BE2C (cell line): Measurements from ENCODE around the gene RARB.

Source experiments
- DNase-seq: peaks from one replicate; pipeline ENCODE4 v3.0.0-alpha.2; 2020
- H3K27me3 ChIP-seq: fragments of 250-450 bp; sonication (Bioruptor Pico); 2 replicates; pipeline ENCODE4 v1.5.1; 2020; ENCODE audit warnings: mild to moderate bottlenecking
- H3K36me3 ChIP-seq: fragments of 250-450 bp; sonication (Bioruptor Pico); 2 replicates; pipeline ENCODE4 v1.5.1; 2020; ENCODE audit warnings: mild to moderate bottlenecking
- H3K4me1 ChIP-seq: fragments of 250-450 bp; sonication (Bioruptor Pico); 2 replicates; pipeline ENCODE4 v1.5.1; 2020
- H3K4me3 ChIP-seq: 2 replicates; pipeline ENCODE4 v1.5.1; 2011; ENCODE audit warnings: low read depth, low read length
- H3K9me3 ChIP-seq: fragments of 250-450 bp; sonication (Bioruptor Pico); 2 replicates; pipeline ENCODE4 v1.5.1; 2020
- TF ChIP-seq, protein P1 (sequence below): IDR thresholded peaks from 2 replicates; pipeline ENCODE4 v1.5.1; 2012; ENCODE audit warnings: mild to moderate bottlenecking, low read depth, low read length

RARB gene

DNA sequence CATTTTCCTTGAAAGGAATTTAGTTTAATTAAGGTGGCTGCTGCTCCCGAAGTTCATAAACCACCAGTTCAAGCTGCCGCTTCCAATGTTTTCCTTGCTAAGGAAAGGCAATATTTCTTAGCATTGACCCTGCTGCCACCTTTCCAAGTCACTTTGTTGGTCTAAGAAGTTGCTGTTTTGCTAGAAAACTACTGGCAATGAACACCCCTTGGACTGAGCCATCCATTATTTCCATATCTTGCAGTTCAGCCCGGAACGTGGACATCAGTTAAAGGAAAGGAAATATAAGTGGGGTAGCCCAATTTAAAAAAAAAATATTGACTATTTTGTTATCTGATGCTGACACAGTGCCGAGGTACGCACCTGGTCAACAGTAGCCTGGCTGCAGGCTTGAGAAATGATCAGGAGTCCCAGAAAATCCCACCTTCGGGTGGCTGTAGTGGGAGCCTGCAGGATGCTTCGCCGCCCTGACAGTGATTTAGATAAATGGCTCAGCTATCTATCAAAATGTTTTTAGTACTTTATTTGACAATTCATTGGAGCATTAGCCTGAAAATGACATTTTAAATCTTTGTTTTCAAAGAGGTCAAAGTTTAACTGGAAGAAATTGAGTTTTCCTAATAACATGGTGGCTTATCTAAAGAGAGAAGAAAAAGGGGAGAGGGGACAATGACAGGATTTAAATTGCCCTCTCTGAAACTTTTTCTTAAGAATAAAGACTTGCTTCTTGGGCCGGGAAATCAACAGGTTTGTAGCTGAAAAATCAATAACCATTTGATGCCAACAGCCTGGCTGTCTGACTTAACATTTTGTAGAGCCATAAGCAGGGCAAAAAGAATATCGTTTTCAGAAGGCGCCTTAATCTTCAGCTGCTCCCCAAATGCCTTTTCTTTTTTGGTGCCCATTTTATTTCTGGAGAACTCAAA is 1.6 kb downstream of the RARB start:
- Histone ChIP-seq H3K36me3 (no peaks in the 10 kb centered on the region), H3K4me1 (no peaks in the 10 kb centered on the region), H3K4me3 (no peak overlapping the region), H3K27me3 (peaks cover 16% of the 10 kb centered on the region), H3K9me3 (no peaks in the 10 kb centered on the region)
- no peak for DNase-seq
- TF ChIP-seq, protein P1, sequence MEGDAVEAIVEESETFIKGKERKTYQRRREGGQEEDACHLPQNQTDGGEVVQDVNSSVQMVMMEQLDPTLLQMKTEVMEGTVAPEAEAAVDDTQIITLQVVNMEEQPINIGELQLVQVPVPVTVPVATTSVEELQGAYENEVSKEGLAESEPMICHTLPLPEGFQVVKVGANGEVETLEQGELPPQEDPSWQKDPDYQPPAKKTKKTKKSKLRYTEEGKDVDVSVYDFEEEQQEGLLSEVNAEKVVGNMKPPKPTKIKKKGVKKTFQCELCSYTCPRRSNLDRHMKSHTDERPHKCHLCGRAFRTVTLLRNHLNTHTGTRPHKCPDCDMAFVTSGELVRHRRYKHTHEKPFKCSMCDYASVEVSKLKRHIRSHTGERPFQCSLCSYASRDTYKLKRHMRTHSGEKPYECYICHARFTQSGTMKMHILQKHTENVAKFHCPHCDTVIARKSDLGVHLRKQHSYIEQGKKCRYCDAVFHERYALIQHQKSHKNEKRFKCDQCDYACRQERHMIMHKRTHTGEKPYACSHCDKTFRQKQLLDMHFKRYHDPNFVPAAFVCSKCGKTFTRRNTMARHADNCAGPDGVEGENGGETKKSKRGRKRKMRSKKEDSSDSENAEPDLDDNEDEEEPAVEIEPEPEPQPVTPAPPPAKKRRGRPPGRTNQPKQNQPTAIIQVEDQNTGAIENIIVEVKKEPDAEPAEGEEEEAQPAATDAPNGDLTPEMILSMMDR = no peak

DNA sequence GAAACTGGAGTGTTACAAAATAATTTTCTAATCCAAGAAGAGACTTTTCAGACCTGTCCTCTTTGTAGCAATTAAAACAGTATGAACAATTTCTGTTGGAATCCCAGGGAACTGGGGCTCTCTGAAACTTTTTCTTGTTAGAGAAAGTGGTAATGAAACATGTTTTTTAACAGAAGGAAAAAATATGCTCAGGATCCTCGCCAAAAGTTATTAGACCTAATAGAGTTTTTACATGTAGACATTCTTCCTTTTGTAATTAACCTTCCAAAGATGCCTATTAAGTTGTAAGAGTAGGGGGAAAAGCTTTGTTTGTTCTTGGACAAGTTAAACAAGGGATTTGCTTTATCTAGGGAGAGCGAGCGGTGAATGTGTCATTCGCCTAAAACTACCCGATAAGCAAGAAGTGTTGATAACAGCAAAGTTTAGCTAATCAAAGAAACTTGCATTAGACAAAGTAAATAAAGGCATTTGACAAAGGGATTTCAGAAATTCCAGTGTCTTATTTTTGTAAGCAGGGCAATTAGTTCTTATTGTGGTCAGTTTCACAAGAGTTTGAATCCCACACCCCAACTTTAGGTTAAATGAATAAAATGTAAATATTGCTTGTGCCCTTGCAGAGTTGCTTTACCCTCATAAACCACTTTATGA is 2.3 kb downstream of the RARB start:
- no peaks in the 10 kb centered on the region for H3K9me3 ChIP-seq
- no peaks in the 10 kb centered on the region for H3K4me1 ChIP-seq
- no peaks in the 10 kb centered on the region for H3K36me3 ChIP-seq
- DNase-seq = no peak
- TF ChIP-seq, protein P1 = no peak
- H3K4me3 ChIP-seq = no peak overlapping the region
- peaks cover 16% of the 10 kb centered on the region for H3K27me3 ChIP-seq

DNA sequence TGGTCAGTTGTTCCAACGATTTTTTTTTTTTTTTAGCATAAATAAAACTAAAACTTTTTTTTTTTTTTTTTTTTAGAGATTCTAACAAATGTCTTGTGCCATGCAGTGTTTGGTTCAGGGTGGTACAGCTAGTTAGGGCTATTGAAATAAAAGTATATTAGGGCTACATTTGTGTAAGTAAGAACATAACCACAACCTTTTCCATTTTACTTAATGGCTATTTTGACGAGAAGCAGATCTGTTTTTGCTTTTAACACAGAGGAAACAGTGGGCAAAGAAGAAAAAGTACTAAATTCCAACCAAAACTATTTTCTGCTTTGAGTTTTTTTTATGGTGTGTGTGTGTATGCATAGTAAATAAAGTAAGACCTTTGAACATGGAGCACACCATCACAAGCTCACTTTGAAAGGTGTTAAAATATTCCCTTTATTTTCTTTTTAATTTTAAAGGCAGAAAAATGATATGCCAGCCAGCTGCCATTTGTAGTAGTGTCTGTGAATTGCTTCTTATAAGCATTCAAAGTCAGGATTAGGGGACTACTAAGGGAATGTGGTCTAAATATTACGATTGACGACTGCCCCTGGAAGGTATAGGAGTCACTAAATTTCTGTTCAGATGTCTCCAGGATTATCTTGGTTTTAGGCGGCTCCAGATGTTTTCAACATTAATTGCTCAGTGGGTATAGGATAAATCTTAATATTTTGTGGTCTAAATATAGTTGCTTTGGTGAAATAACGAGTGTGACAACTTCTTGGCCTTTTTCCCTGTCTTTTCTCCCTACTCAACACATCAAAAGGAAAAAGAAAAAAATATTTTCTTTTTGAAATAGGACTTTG is 3.1 kb downstream of the RARB start:
- TF ChIP-seq, protein P1 = no peak
- DNase-seq = no peak
- Histone ChIP-seq H3K9me3 (no peaks in the 10 kb centered on the region), H3K4me3 (no peak overlapping the region), H3K4me1 (no peaks in the 10 kb centered on the region), H3K27me3 (peaks cover 16% of the 10 kb centered on the region), H3K36me3 (no peaks in the 10 kb centered on the region)

DNA sequence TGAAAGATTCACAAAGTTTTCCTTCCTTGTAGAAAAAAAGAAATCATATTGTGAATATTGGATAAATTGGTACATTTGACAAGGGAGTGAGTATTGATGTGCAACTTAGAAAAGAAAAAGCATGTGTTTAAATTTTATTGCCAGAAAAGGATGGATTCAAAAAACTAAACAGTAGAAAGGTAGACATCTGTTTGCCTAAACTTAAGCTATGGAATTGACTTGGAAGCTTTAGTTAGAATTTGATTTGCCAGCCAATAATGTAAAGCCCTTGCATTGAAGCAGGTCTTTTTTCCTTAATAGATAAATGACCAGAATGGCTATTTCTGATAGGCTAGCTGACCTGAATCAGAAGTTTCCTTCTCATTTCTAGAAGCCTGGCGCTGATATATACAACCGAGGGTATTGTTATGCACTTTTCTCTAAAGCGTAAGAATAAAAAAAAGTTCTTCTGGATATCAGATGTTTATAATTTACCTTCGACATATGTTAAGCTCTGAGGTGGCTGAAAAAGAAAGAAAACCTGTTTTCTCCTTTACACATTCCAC is 4.2 kb downstream of the RARB start:
- Histone ChIP-seq H3K27me3 (peaks cover 16% of the 10 kb centered on the region), H3K36me3 (no peaks in the 10 kb centered on the region), H3K4me3 (no peak overlapping the region), H3K9me3 (no peaks in the 10 kb centered on the region), H3K4me1 (no peaks in the 10 kb centered on the region)
- no peak for DNase-seq
- TF ChIP-seq, protein P1 = no peak

DNA sequence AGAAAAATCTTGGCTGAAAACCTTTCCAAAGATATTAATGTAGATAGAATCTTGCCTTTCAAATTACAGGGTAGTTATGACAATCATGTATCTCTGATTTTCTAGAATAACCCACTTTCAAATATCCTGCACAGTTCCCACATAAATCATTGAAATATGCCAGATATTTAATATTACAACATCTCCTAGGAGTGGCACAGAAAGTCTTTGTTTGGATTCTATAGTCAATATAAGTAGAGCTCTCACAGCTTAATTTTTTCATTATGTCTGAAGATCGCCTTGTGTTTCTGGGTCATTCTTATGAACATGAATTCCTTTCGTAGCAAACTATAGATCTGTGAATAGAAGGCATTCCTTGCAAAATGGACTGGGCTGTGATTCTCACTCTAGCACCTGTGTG is 5.0 kb downstream of the RARB start:
- Histone ChIP-seq H3K36me3 (no peaks in the 10 kb centered on the region), H3K4me3 (no peak overlapping the region), H3K27me3 (peaks cover 16% of the 10 kb centered on the region), H3K9me3 (no peaks in the 10 kb centered on the region), H3K4me1 (no peaks in the 10 kb centered on the region)
- no peak for DNase-seq
- TF ChIP-seq, protein P1 = no peak
